Activated naive CD4-positive, alpha-beta T cell treated with anti-CD3 and anti-CD28 coated beads, Interleukin-2, amount 10 ng/mL, durations not matched to agents 7 days and 5 days (primary cell): ENCODE results near the gene VPS72.
A peak's percentile ranks its signal among the peaks of the same experiment; 100 is the strongest.

Experiments
- CTCF ChIA-PET: fragments of 350-600 bp; sonication (Branson Sonifier 250); formaldehyde crosslinking; loops from one replicate; lab custom pipeline; 2021; ENCODE audit warnings: antibody characterized with exemption; lab: Charles Lee
- DNase-seq: peaks from one replicate; pipeline ENCODE4 v3.0.0-alpha.2; 2020
- H3K27ac Mint-ChIP-seq: one replicate; pipeline ENCODE4 v1.8.0; 2021; ENCODE audit warnings: mild to moderate bottlenecking, moderate library complexity, mixed read lengths
- H3K27me3 Mint-ChIP-seq: one replicate; pipeline ENCODE4 v1.8.0; 2021; ENCODE audit warnings: mild to moderate bottlenecking, mixed read lengths
- H3K36me3 Mint-ChIP-seq: one replicate; pipeline ENCODE4 v1.8.0; 2021; ENCODE audit warnings: mixed read lengths
- H3K4me1 Mint-ChIP-seq: one replicate; pipeline ENCODE4 v1.8.0; 2021; ENCODE audit warnings: mixed read lengths
- H3K4me3 Mint-ChIP-seq: one replicate; pipeline ENCODE4 v1.8.0; 2021; ENCODE audit warnings: mild to moderate bottlenecking, moderate library complexity, mixed read lengths
- H3K9me3 Mint-ChIP-seq: one replicate; pipeline ENCODE4 v1.8.0; 2021; ENCODE audit warnings: mixed read lengths

Gene VPS72

GRCh38 chr1:151132335-151133017, 57.5 kb downstream of the VPS72 start:
- CTCF ChIA-PET = no interaction called here
- H3K4me3 Mint-ChIP-seq = no peak overlapping the region
- H3K27ac Mint-ChIP-seq = no peak overlapping the region
- H3K4me1 Mint-ChIP-seq = peaks cover 23% of the 10 kb centered on the region
- no peak for DNase-seq
- peaks cover 39% of the 10 kb centered on the region for H3K27me3 Mint-ChIP-seq
- H3K36me3 Mint-ChIP-seq = no peaks in the 10 kb centered on the region
- no peaks in the 10 kb centered on the region for H3K9me3 Mint-ChIP-seq

- CTCF ChIA-PET = interaction anchor here (0.9 to 1.0 kb wide), 2 partner anchors 23 to 32 kb away, joined by 3 to 6 read pairs; no protein-coding TSS in a partner anchor
- Mint-ChIP-seq H3K4me1 (peaks cover 23% of the 10 kb centered on the region), H3K27ac (peak overlapping the region; percentile 58), H3K36me3 (no peaks in the 10 kb centered on the region), H3K27me3 (peaks cover 39% of the 10 kb centered on the region), H3K4me3 (peak overlapping the region; percentile 59), H3K9me3 (no peaks in the 10 kb centered on the region)
- DNase-seq = no peak
Measured at GRCh38 chr1:151131701-151132334, 58.2 kb downstream of the VPS72 start.

GRCh38 chr1:151130987-151131586, 58.9 kb downstream of the VPS72 start:
- H3K36me3 Mint-ChIP-seq = no peaks in the 10 kb centered on the region

GRCh38 chr1:151128800-151129199, 61.2 kb downstream of the VPS72 start:
- Mint-ChIP-seq H3K27ac (no peak overlapping the region), H3K4me3 (no peak overlapping the region), H3K9me3 (no peaks in the 10 kb centered on the region), H3K4me1 (peaks cover 17% of the 10 kb centered on the region), H3K27me3 (peaks cover 26% of the 10 kb centered on the region), H3K36me3 (peaks cover 6% of the 10 kb centered on the region)
- CTCF ChIA-PET = interaction anchor here (1.2 to 1.7 kb wide), 2 partner anchors 29 to 104 kb away, joined by 3 to 4 read pairs; no protein-coding TSS in a partner anchor
- no peak for DNase-seq

More at GRCh38 chr1:151130987-151131586, 58.9 kb downstream of the VPS72 start:
- Mint-ChIP-seq H3K4me1 (peaks cover 20% of the 10 kb centered on the region), H3K9me3 (no peaks in the 10 kb centered on the region), H3K27ac (peak overlapping the region; percentile 58), H3K27me3 (peaks cover 39% of the 10 kb centered on the region), H3K4me3 (peak overlapping the region; percentile 59)
- CTCF ChIA-PET = interaction anchor here (0.9 to 1.0 kb wide), 2 partner anchors 24 to 31 kb away, joined by 3 to 6 read pairs; no protein-coding TSS in a partner anchor
- DNase-seq = peak; percentile 90
